OCI-LY3 (cell line): ENCODE data around the gene DNAJC24.

ENCODE experiments used
- H2AFZ ChIP-seq: fragments of 200-600, 300-600 bp; shearing (Covaris generic); 2 replicates; pipeline ENCODE4 v1.6.0; 2014; ENCODE audit warnings: antibody characterized with exemption, low read depth, low read length
- H3K27ac ChIP-seq: fragments of 200-600, 300-600 bp; sonication (generic); 2 replicates; pipeline ENCODE4 v1.5.1; 2014; ENCODE audit warnings: mild to moderate bottlenecking, low read length, moderate library complexity, mixed read lengths
- H3K27me3 ChIP-seq: fragments of 200-600, 300-600 bp; sonication (generic); 2 replicates; pipeline ENCODE4 v1.6.1; 2014; ENCODE audit warnings: low read depth, low read length, mixed read lengths
- H3K36me3 ChIP-seq: fragments of 200-600, 300-600 bp; sonication (generic); replicated peaks from 2 replicates; pipeline ENCODE3; 2014; ENCODE audit warnings: low read depth, low read length, mixed read lengths
- H3K4me1 ChIP-seq: fragments of 300-600, 200-600 bp; sonication (generic); 2 replicates; pipeline ENCODE4 v1.6.1; 2014; ENCODE audit warnings: low read length, mixed read lengths
- H3K4me2 ChIP-seq: fragments of 200-600, 300-600 bp; sonication (generic); 2 replicates; pipeline ENCODE4 v1.6.1; 2014; ENCODE audit warnings: low read length, mixed read lengths
- H3K4me3 ChIP-seq: fragments of 300-600, 200-600 bp; sonication (generic); 2 replicates; pipeline ENCODE4 v1.5.1; 2014; ENCODE audit warnings: antibody characterized with exemption, mild to moderate bottlenecking, low read length, moderate library complexity
- H3K79me2 ChIP-seq: fragments of 300-600, 200-600 bp; shearing (Covaris generic); 2 replicates; pipeline ENCODE4 v1.6.1; 2014; ENCODE audit warnings: mild to moderate bottlenecking, low read length, mixed read lengths
- H3K9ac ChIP-seq: fragments of 300-600, 200-600 bp; shearing (Covaris generic); 2 replicates; pipeline ENCODE4 v1.6.0; 2014; ENCODE audit warnings: mild to moderate bottlenecking, low read length, moderate library complexity
- H3K9me3 ChIP-seq: fragments of 200-600, 300-600 bp; shearing (Covaris generic); 2 replicates; pipeline ENCODE4 v1.6.1; 2014; ENCODE audit warnings: low read length, mixed read lengths; ENCODE audit not compliant: insufficient read depth
- H4K20me1 ChIP-seq: fragments of 200-600, 300-600 bp; sonication (generic); 2 replicates; pipeline ENCODE4 v1.6.1; 2016; ENCODE audit warnings: low read length, mixed read lengths; ENCODE audit not compliant: insufficient read depth
- CTCF ChIP-seq: fragments of 200-600, 300-600 bp; sonication (generic); IDR thresholded peaks from 2 replicates; pipeline ENCODE4 v1.5.1; 2014; ENCODE audit warnings: antibody characterized with exemption, low read length, low read depth
- EZH2phosphoT487 ChIP-seq: fragments of 200-600 bp; shearing (Covaris generic); IDR thresholded peaks from 2 replicates; pipeline ENCODE4 v1.6.1; 2018; ENCODE audit warnings: antibody characterized with exemption, mixed run types, low read depth

Gene DNAJC24

GRCh38 chr11:31480930-31481329, 111.3 kb downstream of the DNAJC24 start:
- TF ChIP-seq EZH2phosphoT487 (no peak), CTCF (no peak)
- Histone ChIP-seq H2AFZ (no peak overlapping the region), H3K36me3 (no peaks in the 10 kb centered on the region), H3K4me3 (no peak overlapping the region), H3K9me3 (no peaks in the 10 kb centered on the region), H3K9ac (no peak overlapping the region), H4K20me1 (peaks cover 13% of the 10 kb centered on the region; the same call in 1 of the 2 replicates), H3K4me1 (peaks cover 12% of the 10 kb centered on the region), H3K79me2 (no peaks in the 10 kb centered on the region), H3K4me2 (no peak overlapping the region), H3K27me3 (no peaks in the 10 kb centered on the region), H3K27ac (no peak overlapping the region)
